NCI-H2029 treated with DMSO at 0.1 percent for 48 hours (cell line): Measurements from ENCODE around the gene AQR.
"Not testable (repeated sequence)": the region's sequence is repeated elsewhere in the genome, so short reads cannot be mapped to it uniquely, and the experiment has no call there.

Source experiments
- DNase-seq: peaks from one replicate; lab custom pipeline; 2025; lab: John Stamatoyannopoulos, UW

AQR gene

GRCh38 chr15:34813446-34814190 is 155.9 kb downstream of the AQR start:
- no peak for DNase-seq

- DNase-seq = not testable (repeated sequence)
These were observed 156.6 kb downstream of the AQR start for GRCh38 chr15:34812868-34813365.

- DNase-seq = no peak
These were observed 157.2 kb downstream of the AQR start for GRCh38 chr15:34812369-34812768.

- no peak for DNase-seq
These were observed 159.0 kb downstream of the AQR start for GRCh38 chr15:34810443-34811129.

- DNase-seq = no peak
These were observed 160.4 kb downstream of the AQR start for GRCh38 chr15:34809186-34809585.

GRCh38 chr15:34808016-34808415 is 161.5 kb downstream of the AQR start:
- DNase-seq = no peak

- not testable (repeated sequence) for DNase-seq
These were observed 162.3 kb downstream of the AQR start for GRCh38 chr15:34807241-34807640.

GRCh38 chr15:34804776-34805175 is 164.8 kb downstream of the AQR start:
- DNase-seq = no peak

GRCh38 chr15:34804113-34804512 is 165.4 kb downstream of the AQR start:
- DNase-seq = no peak

GRCh38 chr15:34802803-34803750 is 166.5 kb downstream of the AQR start:
- DNase-seq = no peak

- DNase-seq = no peak
These were observed 167.2 kb downstream of the AQR start for GRCh38 chr15:34802371-34802770.
